ENCODE measurements around the gene CD44.

CD44 gene

GRCh38 chr11:35241083-35241482, 102.1 kb downstream of the CD44 start:
- DNase-seq = no peak

GRCh38 chr11:35241531-35241930, 102.6 kb downstream of the CD44 start:
- no peak for DNase-seq

- DNase-seq = no peak
These were observed 103.7 kb downstream of the CD44 start for GRCh38 chr11:35242412-35243242.

- no peak for DNase-seq
These were observed 104.8 kb downstream of the CD44 start for GRCh38 chr11:35243774-35244173.

GRCh38 chr11:35245056-35245455, 106.1 kb downstream of the CD44 start:
- DNase-seq = no peak

GRCh38 chr11:35245786-35246185, 106.8 kb downstream of the CD44 start:
- no peak for DNase-seq

- DNase-seq = no peak
These were observed 107.8 kb downstream of the CD44 start for GRCh38 chr11:35246745-35247144.

GRCh38 chr11:35247428-35247827, 108.5 kb downstream of the CD44 start:
- DNase-seq = no peak

- DNase-seq = no peak
These were observed 108.9 kb downstream of the CD44 start for GRCh38 chr11:35247863-35248262.

GRCh38 chr11:35248558-35249323, 109.8 kb downstream of the CD44 start:
- no peak for DNase-seq

- DNase-seq = no peak
These were observed 111.2 kb downstream of the CD44 start for GRCh38 chr11:35250192-35250591.

GRCh38 chr11:35250621-35251020, 111.7 kb downstream of the CD44 start:
- DNase-seq = no peak

- no peak for DNase-seq
These were observed 114.3 kb downstream of the CD44 start for GRCh38 chr11:35253237-35253636.

- no peak for DNase-seq
These were observed 116.5 kb downstream of the CD44 start for GRCh38 chr11:35255514-35255913.

- no peak for DNase-seq
These were observed 117.3 kb downstream of the CD44 start for GRCh38 chr11:35256296-35256695.

- no peak for DNase-seq
These were observed 118.3 kb downstream of the CD44 start for GRCh38 chr11:35257281-35257680.

- no peak for DNase-seq
These were observed 120.6 kb downstream of the CD44 start for GRCh38 chr11:35259529-35259928.

- DNase-seq = peak; percentile 5
These were observed 121.5 kb downstream of the CD44 start for GRCh38 chr11:35260342-35260985.

GRCh38 chr11:35261197-35261596, 122.2 kb downstream of the CD44 start:
- DNase-seq = no peak

GRCh38 chr11:35262056-35262455, 123.1 kb downstream of the CD44 start:
- no peak for DNase-seq

GRCh38 chr11:35262735-35263134, 123.8 kb downstream of the CD44 start:
- no peak for DNase-seq

GRCh38 chr11:35265755-35266454, 126.9 kb downstream of the CD44 start:
- DNase-seq = no peak

- no peak for DNase-seq
These were observed 128.5 kb downstream of the CD44 start for GRCh38 chr11:35267504-35267903.
